Measurements from ENCODE around the gene SOX9.
"Not testable (repeated sequence)": the region's sequence is repeated elsewhere in the genome, so short reads cannot be mapped to it uniquely, and the experiment has no call there.

SOX9 gene

DNA sequence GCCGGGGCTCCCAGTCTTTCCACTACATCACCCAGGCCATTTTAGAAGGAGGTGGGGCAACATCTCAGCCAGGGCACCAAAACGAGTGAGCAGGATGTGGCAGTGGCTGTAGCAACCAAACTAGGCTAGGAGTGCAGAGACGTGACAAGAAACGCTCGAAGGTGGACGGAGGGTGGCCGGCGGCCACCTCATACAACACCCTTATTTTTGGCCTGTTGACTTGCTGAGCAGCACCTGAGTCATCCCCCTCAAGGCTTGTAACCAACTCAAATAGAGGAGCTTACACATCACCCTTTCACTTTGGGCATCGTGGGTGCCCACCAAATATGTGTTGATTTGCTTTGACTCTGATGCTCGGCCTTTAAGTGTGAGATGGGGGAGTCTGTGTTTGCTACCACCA, 23.7 kb upstream of the SOX9 start:
- H3K4me1 ChIP-seq (ENCODE audit: control insufficient read depth, insufficient read depth, low read length), result no peaks in the 10 kb centered on the region
- H3K9me3 ChIP-seq (ENCODE audit: control insufficient read depth, low read length), result no peaks in the 10 kb centered on the region

DNA sequence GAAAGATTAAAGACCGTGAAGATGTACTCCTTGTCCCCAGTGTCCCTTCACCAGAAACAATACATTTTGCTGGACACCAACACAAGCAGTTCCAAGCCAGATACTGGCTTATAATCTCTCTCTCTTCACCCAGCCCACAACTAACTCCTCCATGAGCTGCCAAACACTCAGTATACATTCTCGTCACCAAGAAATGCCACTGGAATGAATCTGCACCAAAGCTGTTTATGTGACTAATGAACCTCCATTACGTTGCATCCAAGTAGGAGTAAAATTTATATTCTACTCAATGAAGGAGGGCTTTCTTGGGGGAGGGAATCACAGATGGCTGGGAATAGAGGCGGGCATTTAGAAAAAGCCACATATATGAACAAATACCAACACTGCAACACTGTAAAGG, 20.9 kb upstream of the SOX9 start:
- no peak overlapping the region for H3K9ac ChIP-seq (ENCODE audit: low read length)
- H3K9me3 ChIP-seq (ENCODE audit: control insufficient read depth, low read length), result no peaks in the 10 kb centered on the region
- no peak overlapping the region for H3K4me3 ChIP-seq (ENCODE audit: low read length)
- H3K36me3 ChIP-seq (ENCODE audit: control insufficient read depth, insufficient read depth, low read length), result no peaks in the 10 kb centered on the region
- H3K27me3 ChIP-seq (ENCODE audit: control insufficient read depth, insufficient read depth, low read length), result no peaks in the 10 kb centered on the region
- no peaks in the 10 kb centered on the region for H3K4me1 ChIP-seq (ENCODE audit: control insufficient read depth, insufficient read depth, low read length)

More for the DNA sequence above, 23.7 kb upstream of the SOX9 start:
- H3K9ac ChIP-seq (ENCODE audit: low read length), result no peak overlapping the region
- H3K4me3 ChIP-seq (ENCODE audit: low read length), result no peak overlapping the region
- H3K27me3 ChIP-seq (ENCODE audit: control insufficient read depth, insufficient read depth, low read length), result no peaks in the 10 kb centered on the region
- no peaks in the 10 kb centered on the region for H3K36me3 ChIP-seq (ENCODE audit: control insufficient read depth, insufficient read depth, low read length)

DNA sequence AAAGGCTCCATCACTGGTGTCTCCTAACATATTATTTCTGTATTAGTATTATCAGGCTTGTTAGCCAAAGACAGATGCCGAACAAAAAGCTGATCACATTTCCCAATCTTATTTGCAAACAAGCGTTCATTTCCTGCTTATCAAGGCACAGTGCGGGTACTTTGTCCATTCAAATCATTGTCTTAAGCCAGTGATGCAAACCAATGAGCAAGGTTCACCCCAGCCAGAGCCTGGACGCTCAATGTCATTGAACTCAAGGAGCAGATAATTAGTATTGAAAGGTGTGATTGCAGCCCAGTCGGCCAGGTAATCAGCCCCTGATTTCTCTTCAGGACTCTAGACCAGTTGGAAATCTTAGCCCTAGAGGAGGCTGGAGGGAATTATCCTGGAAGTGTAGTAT, 20.4 kb upstream of the SOX9 start:
- Histone ChIP-seq H3K9me3 (ENCODE audit: control insufficient read depth, low read length) (no peaks in the 10 kb centered on the region), H3K4me1 (ENCODE audit: control insufficient read depth, insufficient read depth, low read length) (no peaks in the 10 kb centered on the region), H3K36me3 (ENCODE audit: control insufficient read depth, insufficient read depth, low read length) (no peaks in the 10 kb centered on the region), H3K4me3 (ENCODE audit: low read length) (no peak overlapping the region), H3K27me3 (ENCODE audit: control insufficient read depth, insufficient read depth, low read length) (no peaks in the 10 kb centered on the region), H3K9ac (ENCODE audit: low read length) (no peak overlapping the region)

DNA sequence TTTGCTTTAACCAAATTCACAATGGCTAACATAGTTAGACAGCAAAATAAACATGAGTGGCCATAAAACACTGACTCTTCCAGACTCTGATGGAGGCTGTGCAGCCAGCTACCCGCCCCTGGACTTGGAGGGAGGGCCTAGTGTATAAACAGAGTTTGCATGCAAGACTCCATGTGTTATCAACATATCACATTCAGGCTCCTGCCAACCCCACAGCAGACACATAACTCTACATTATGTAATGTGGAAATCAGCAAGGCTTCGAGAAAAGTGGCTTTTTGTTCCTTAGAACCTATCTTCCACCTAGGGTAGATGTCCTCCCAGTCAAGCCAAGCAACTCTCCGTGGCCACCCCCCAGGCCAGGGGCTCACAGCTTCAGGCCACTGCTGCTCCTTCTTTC, 19.3 kb upstream of the SOX9 start:
- Histone ChIP-seq H3K9ac (ENCODE audit: low read length) (no peak overlapping the region), H3K36me3 (ENCODE audit: control insufficient read depth, insufficient read depth, low read length) (no peaks in the 10 kb centered on the region), H3K4me1 (ENCODE audit: control insufficient read depth, insufficient read depth, low read length) (no peaks in the 10 kb centered on the region), H3K9me3 (ENCODE audit: control insufficient read depth, low read length) (no peaks in the 10 kb centered on the region), H3K4me3 (ENCODE audit: low read length) (no peak overlapping the region), H3K27me3 (ENCODE audit: control insufficient read depth, insufficient read depth, low read length) (no peaks in the 10 kb centered on the region)

DNA sequence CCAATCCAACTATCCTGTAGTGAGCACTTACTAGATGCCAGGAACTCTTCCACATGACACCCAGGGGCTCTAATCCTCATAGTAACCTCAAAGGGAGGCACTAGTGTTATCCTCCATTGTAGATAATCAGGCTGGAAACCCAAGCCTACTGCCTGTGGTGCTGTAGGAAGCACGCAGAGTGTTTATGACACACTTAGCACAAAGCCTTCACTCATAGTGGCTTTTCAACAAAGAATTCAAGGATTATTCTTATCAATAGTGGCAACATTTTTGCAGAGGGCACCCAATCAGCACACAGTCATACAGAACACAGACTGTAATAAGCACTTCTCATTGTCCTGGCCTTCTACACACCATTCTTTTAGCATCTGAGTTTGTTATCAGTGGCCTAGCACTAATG, 18.5 kb upstream of the SOX9 start:
- no peaks in the 10 kb centered on the region for H3K36me3 ChIP-seq (ENCODE audit: control insufficient read depth, insufficient read depth, low read length)

DNA sequence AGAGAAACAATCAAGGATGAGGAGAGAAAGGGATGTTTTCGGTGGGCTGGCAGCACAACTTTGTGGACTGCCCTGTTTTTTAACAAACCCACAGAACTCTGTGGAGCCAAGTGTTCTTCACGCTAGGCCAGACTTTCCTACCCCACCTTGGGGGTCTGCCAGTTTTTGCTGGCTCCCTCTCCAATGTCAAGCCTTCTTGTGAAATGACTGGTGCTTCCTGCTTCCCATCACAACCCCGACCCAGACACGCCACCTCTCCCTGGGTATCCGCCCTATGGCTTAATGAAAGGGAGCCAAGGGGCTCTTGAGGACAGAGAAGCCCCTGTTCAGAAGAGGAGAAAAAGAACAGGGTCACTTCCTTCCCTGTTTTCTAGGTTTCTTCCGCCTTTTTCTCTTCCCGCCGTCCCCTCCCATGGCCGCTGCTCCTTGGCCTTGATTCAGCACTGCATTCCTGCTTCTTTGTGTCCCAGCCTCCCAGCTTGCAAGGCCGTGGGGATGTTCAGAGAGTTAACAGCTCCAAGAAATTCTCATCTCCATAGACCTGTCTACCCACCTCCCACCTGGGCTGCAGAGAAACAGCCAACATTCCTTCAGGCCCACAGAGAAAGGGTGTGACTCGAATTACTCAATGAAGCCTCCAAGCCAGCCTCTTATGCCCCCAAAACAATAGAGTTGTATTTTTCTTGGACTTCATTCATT, 16.5 kb upstream of the SOX9 start:
- Histone ChIP-seq H3K36me3 (ENCODE audit: control insufficient read depth, insufficient read depth, low read length) (no peaks in the 10 kb centered on the region), H3K9ac (ENCODE audit: low read length) (no peak overlapping the region), H3K9me3 (ENCODE audit: control insufficient read depth, low read length) (no peaks in the 10 kb centered on the region), H3K4me1 (ENCODE audit: control insufficient read depth, insufficient read depth, low read length) (no peaks in the 10 kb centered on the region), H3K4me3 (ENCODE audit: low read length) (no peak overlapping the region), H3K27me3 (ENCODE audit: control insufficient read depth, insufficient read depth, low read length) (no peaks in the 10 kb centered on the region)

More for the DNA sequence above, 18.5 kb upstream of the SOX9 start:
- no peak overlapping the region for H3K4me3 ChIP-seq (ENCODE audit: low read length)
- no peak overlapping the region for H3K9ac ChIP-seq (ENCODE audit: low read length)
- no peaks in the 10 kb centered on the region for H3K4me1 ChIP-seq (ENCODE audit: control insufficient read depth, insufficient read depth, low read length)
- H3K9me3 ChIP-seq (ENCODE audit: control insufficient read depth, low read length), result no peaks in the 10 kb centered on the region
- H3K27me3 ChIP-seq (ENCODE audit: control insufficient read depth, insufficient read depth, low read length), result no peaks in the 10 kb centered on the region

GRCh38 chr17:72104863-72105234, 16.0 kb upstream of the SOX9 start:
- H3K4me3 ChIP-seq (ENCODE audit: low read length), result no peak overlapping the region
- H3K9me3 ChIP-seq (ENCODE audit: control insufficient read depth, low read length), result no peaks in the 10 kb centered on the region
- H3K27me3 ChIP-seq (ENCODE audit: control insufficient read depth, insufficient read depth, low read length), result no peaks in the 10 kb centered on the region
- no peak overlapping the region for H3K9ac ChIP-seq (ENCODE audit: low read length)
- no peaks in the 10 kb centered on the region for H3K36me3 ChIP-seq (ENCODE audit: control insufficient read depth, insufficient read depth, low read length)
- no peaks in the 10 kb centered on the region for H3K4me1 ChIP-seq (ENCODE audit: control insufficient read depth, insufficient read depth, low read length)

DNA sequence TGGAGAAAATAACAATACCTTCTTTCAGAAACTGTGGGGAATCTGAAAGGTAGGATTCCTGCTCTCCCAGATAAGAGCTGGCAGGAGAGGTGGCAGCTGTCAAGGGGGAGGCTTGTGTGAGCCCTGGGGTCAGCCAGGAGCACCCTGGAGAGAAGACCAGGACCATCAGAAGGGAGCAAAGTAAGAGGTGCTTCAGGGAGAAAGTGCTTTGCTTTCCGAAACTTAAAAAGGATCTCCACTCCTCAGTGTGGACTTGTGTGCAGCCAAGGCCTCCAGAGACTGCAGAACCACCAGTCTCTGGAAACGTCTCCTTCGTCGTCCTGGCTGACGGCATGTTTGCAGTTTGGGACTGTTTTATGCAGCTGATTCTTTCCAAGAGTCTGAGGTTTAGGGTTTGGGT, 13.7 kb upstream of the SOX9 start:
- H3K4me1 ChIP-seq (ENCODE audit: control insufficient read depth, insufficient read depth, low read length), result peaks cover 12% of the 10 kb centered on the region
- no peak overlapping the region for H3K4me3 ChIP-seq (ENCODE audit: low read length)
- H3K9ac ChIP-seq (ENCODE audit: low read length), result no peak overlapping the region
- H3K36me3 ChIP-seq (ENCODE audit: control insufficient read depth, insufficient read depth, low read length), result no peaks in the 10 kb centered on the region
- no peaks in the 10 kb centered on the region for H3K9me3 ChIP-seq (ENCODE audit: control insufficient read depth, low read length)
- H3K27me3 ChIP-seq (ENCODE audit: control insufficient read depth, insufficient read depth, low read length), result no peaks in the 10 kb centered on the region

DNA sequence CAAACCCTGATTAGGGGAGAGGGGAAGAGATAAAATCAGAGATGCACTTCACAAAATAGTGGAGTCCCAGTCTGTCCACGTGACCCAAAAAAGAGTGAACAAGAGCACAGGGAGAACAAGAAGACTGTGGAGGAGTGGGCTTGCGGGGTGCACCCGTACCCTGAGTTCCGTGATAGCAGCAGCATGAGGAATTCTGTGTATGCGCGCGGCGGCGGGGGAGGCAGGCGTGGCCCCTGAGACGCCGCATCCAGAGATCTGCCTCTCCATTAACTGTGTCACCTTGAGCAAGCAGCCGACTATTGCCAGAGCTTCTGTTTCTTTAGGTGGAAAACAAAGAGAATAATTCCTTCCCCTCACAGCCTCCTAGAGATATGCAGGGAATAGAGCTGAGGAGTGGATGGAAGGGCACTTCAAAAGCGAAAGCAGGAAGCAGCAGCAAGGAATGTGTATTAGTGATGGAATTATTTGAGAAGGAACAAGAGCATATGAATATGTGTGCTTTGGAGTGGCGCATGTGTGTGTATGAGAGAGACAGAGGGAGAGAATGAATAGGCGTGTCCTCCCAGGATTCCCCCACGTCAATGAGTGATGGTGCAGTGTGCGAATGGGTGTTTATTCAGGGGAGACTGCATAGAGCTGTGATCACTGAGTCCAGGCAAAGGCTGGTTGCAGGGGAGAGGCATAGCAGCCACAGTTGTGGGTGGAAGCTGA, 10.4 kb upstream of the SOX9 start:
- Histone ChIP-seq H3K36me3 (ENCODE audit: control insufficient read depth, insufficient read depth, low read length) (no peaks in the 10 kb centered on the region), H3K9me3 (ENCODE audit: control insufficient read depth, low read length) (no peaks in the 10 kb centered on the region), H3K4me3 (ENCODE audit: low read length) (no peak overlapping the region), H3K4me1 (ENCODE audit: control insufficient read depth, insufficient read depth, low read length) (peaks cover 16% of the 10 kb centered on the region), H3K9ac (ENCODE audit: low read length) (no peak overlapping the region), H3K27me3 (ENCODE audit: control insufficient read depth, insufficient read depth, low read length) (peaks cover 18% of the 10 kb centered on the region)

GRCh38 chr17:72110942-72111318, 9.9 kb upstream of the SOX9 start:
- Histone ChIP-seq H3K4me1 (ENCODE audit: control insufficient read depth, insufficient read depth, low read length) (peaks cover 16% of the 10 kb centered on the region), H3K9ac (ENCODE audit: low read length) (peak overlapping the region; percentile 2), H3K27me3 (ENCODE audit: control insufficient read depth, insufficient read depth, low read length) (peaks cover 23% of the 10 kb centered on the region), H3K9me3 (ENCODE audit: control insufficient read depth, low read length) (no peaks in the 10 kb centered on the region), H3K36me3 (ENCODE audit: control insufficient read depth, insufficient read depth, low read length) (no peaks in the 10 kb centered on the region), H3K4me3 (ENCODE audit: low read length) (no peak overlapping the region)

- Histone ChIP-seq H3K9ac (ENCODE audit: low read length) (peak overlapping the region; percentile 2), H3K9me3 (ENCODE audit: control insufficient read depth, low read length) (no peaks in the 10 kb centered on the region), H3K4me1 (ENCODE audit: control insufficient read depth, insufficient read depth, low read length) (peaks cover 19% of the 10 kb centered on the region), H3K4me3 (ENCODE audit: low read length) (no peak overlapping the region), H3K36me3 (ENCODE audit: control insufficient read depth, insufficient read depth, low read length) (no peaks in the 10 kb centered on the region), H3K27me3 (ENCODE audit: control insufficient read depth, insufficient read depth, low read length) (peaks cover 28% of the 10 kb centered on the region)
These were observed 9.4 kb upstream of the SOX9 start for GRCh38 chr17:72111336-72111923.

DNA sequence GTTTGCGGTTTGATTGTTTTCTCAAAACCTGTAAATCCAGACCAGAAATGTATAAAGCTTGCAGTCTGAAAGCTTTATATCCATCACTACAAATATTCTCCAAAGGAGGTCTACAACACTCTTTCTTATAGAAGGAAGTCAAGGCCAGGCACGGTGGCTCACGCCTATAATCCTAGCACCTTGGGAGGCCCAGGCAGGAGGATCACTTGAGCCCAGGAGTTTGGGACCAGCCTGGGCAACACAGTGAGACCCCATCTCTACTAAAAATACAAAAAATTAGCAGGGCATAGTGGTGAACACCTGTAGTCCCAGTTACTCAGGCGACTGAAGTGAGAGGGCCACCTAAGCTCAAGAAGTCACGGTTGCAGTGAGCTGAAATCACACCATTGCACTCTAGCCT, 8.9 kb upstream of the SOX9 start:
- Histone ChIP-seq H3K4me1 (ENCODE audit: control insufficient read depth, insufficient read depth, low read length) (peaks cover 23% of the 10 kb centered on the region), H3K27me3 (ENCODE audit: control insufficient read depth, insufficient read depth, low read length) (peaks cover 33% of the 10 kb centered on the region)
- not testable (repeated sequence) for H3K9me3 ChIP-seq (ENCODE audit: control insufficient read depth, low read length); H3K9ac ChIP-seq (ENCODE audit: low read length); H3K36me3 ChIP-seq (ENCODE audit: control insufficient read depth, insufficient read depth, low read length); H3K4me3 ChIP-seq (ENCODE audit: low read length)
